NCI-H345 (cell line): ENCODE measurements around the gene SLC35A5.

ENCODE experiments used
- DNase-seq: peaks from one replicate; lab custom pipeline; 2025; lab: John Stamatoyannopoulos, UW

Gene SLC35A5

DNA sequence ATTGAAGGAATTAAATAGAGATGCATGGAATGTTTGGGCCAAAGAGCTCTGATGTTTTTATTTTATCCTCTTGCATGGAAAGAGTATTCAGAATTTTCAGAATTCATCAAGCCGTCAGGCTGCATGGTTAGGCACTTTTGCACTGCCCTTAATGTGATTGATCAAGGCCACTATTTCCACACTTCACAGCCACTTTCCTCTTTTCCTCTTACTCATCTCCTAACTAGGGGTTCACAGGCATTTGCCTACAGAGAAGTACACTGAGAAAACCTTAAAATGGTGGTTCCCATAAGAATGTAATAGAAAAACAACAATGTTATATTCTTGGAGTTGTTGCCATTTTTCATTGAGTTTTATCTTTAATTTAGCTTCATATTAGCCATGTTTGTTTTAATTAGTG is 10.9 kb downstream of the SLC35A5 start:
- no peak for DNase-seq

DNA sequence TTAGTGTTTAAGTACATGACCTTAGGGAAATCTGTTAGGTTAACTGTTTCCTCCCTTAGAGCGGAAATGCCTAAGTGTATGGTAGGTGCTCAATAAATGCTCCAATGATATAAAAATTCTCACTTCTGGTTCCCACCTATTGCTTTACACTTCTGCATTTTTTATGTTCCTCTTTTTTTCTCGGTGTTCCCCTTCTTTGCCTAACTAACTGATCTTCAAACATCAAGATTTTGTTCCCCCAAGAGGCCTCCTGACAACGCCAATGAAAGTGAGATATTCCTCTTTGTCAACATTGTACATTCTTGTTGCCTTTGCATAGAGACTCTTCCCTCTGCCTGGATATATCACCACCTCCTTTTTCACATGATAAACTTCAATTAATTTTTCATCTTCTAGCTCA is 17.4 kb downstream of the SLC35A5 start:
- no peak for DNase-seq

DNA sequence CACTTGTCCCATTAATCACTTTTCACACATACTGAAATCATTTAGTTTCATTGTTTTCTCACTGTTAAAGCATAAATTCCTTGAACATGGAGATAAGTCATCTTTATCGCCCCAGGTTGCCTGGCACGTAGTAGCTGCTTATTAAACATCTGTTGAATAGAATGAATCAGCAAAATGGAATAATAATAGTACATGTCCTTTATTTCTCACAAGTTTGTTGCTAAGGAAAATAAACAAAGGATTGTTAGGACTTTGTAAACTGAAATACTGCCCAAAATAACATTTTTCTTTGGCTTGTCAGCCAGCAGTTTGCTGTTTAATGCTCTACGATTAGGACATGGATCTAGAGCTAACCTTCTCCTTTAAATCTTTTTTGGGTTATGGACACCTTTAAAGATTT is 17.9 kb downstream of the SLC35A5 start:
- no peak for DNase-seq

DNA sequence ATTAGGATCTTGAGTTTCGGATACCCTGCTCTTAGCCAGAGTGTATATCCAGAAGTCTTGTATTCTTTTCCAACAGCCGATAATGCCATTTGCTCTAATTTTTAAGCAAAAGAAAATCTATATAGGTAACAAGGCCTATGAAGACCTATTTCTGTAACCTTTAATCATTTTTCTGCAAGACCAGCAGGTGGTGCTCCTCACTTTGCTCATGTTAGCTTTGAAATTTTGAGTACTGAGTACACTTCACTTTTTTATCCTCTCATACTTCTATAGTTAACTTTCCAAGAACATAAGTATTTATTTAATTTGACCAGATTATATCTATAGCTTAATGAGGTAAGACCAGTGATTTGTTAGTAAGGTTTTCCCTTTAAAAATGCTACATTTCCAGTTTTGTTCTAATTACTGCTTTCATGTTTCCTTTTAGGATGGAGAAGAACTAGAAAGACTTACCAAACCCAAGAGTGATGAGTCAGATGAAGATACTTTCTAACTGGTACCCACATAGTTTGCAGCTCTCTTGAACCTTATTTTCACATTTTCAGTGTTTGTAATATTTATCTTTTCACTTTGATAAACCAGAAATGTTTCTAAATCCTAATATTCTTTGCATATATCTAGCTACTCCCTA is 20.5 kb downstream of the SLC35A5 start:
- peak; percentile 2 for DNase-seq

DNA sequence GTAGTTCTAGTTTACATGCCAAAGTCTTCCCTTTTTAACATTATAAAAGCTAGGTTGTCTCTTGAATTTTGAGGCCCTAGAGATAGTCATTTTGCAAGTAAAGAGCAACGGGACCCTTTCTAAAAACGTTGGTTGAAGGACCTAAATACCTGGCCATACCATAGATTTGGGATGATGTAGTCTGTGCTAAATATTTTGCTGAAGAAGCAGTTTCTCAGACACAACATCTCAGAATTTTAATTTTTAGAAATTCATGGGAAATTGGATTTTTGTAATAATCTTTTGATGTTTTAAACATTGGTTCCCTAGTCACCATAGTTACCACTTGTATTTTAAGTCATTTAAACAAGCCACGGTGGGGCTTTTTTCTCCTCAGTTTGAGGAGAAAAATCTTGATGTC is 21.3 kb downstream of the SLC35A5 start:
- no peak for DNase-seq

DNA sequence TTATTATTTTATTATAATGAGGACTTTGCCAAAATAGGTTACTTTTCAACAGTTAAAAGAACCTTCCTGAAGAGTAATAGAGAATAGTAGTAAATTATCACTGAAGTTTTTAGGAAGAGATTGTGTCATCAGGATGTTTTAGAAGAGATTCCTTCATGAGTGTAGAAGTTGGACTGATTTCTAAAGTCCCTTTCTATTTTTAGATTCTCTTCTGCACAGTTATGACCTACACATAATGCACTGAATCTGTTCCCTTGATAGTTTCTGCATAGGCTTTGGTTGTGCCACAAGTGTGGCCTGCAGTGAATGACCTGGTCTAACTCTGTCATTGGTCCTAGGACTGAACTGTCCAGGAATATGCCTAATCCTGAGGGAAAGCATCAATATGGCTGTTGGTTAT is 23.9 kb downstream of the SLC35A5 start:
- DNase-seq: no peak

DNA sequence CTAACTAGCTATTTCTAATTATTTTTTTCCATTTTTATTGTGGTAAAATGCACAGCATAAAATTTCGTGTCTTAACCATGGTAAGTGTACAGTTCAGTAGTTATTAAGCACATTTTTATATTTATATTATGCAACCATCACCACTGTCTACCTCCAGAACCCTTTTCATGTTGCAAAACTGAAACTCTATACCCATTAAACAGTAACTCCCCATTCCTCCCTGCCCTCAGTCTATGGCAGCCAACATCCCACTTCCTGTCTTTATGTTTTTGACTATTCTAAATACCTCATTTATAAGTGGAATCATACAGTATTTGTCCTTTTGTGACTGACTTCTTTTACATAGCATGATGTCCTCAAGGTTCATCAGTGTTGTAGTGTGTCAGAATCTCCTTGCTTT is 25.5 kb downstream of the SLC35A5 start:
- no peak for DNase-seq

DNA sequence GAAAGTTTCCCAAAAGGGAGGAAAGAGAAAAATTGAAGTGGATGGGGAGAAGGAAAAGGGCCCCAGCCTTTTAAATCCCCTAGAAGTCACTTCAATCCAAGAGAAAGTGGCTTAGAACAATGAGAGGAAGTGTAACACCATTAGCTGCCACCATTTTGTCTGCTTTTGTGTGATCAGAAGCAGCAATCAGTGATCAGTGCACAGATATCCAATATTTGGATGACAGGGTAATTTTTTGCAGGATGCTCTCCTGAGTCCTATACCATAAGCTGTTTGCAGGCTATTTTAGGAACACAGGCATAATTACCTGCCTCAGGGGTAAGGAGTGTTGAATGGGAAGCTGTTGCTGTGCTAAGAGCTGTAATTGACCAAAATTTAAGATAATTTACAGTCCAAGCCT is 31.4 kb downstream of the SLC35A5 start:
- no peak for DNase-seq

DNA sequence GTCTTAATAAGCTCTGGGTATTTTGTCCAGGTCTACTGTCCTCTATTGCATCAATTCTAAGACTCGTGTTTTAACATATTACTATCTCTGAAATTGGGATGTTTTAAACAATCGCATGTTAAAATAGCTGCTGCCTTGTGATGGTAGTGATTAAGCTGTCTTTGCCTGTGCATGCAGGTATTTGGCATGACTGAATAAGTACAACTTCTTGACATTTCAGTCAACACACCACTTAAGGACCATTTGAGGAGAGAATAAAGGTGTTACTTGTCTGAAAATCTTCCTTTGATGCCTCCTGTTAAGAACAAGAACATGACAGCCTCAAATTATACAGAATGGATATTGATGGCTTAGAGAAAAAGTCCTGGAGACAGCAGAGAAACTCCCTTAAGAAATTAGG is 33.0 kb downstream of the SLC35A5 start:
- no peak for DNase-seq

DNA sequence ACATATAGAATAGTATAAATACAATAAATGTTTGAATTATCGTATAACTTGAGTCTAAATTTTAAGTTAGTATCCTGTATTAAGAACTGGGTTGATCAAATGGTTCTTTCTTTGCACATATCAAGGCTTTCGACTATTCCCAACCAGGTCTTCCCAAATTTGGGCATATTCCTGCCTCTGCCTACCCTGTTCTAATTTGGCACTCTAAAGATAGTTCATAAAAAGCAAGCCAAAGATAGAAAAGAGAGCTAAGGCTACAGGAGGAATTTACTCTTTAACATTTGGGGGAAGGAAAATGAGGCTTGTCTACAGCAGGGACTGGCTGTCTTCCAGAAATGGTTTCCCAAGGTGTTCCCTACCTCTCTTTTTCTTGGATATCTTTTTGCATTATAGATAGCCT is 36.1 kb downstream of the SLC35A5 start:
- no peak for DNase-seq

DNA sequence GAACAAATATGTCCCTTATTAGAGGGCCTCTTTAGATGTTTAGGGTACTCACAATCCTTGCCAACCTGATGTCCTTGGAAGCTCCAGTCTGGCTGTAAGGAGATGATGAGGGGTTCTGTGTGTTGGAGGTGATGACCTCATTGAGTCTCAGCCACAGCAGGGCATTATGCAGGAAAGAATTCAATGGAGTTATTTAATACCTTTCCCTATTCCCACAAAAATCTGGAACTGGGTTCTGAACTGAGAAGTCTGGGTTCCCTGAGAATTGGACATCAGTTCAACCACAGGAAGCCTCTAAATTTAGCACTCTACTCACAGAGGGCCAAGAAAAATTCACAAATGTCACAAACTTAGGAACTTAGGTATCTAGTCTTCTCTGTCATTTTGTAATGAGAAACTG is 36.9 kb downstream of the SLC35A5 start:
- no peak for DNase-seq

DNA sequence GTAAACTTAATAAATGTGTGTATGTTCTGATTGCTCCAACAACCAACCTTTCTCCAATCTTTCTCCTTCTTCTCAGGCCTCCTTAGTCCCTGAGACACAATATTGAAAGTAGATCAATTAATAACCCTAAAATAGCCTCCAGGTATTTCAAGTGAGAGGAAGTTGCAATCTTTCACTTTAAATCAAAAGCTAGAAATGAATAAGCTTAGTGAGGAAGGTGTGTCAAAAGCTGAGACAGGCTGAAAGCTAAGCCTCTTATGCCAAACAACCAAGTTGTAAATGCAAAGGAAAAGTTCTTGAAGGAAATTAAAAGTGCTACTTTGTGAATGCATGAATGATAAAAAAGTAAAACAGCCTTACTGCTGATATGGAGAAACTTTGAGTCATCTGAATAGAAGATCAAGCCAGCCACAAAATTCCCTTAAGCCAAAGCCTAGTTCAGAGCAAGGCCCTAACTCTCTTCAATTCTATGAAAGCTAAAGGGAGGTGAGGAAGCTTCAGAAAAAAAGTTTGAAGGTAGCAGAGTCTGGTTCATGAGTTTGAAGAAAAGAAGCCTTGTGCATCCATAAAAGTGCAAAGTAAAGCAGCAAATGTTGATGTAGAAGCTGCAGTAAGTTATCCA is 40.5 kb downstream of the SLC35A5 start:
- no peak for DNase-seq

DNA sequence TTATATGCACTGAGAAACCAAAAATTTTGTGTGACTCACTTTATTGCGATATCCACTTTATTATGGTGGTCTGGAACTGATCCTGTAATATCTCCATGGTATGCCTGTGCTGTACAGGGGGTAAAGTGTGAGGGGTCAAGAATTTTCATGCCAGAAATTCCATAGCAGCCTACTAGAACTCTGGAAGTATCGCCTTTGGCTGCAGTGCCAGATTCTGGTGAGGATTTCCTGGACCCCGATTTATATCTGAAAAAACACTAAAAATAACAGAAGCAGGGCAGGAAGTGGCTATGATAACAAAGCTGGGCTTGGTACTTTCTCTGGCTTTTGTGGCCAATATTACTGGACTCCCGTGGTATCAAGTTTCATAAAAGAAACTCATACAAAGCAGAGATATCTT is 42.7 kb downstream of the SLC35A5 start:
- DNase-seq: no peak

DNA sequence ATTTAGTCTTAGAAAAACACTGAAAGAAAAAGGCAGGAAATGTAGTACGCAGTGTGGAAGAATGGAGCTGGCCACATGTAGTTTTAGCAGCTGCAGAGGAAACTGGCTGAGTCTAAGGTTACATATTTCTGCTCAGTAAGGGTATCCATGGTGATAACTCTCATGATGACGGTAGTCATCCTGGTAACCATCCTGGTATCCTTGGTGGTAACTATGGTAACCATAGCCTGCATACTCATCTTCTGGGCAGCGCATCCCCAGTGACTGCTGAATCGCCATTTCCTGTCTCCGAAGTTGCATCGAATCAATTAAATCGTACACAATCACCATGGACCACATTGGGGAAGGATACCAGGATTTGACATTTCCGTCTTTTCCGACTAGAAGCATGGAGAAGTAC is 43.4 kb downstream of the SLC35A5 start:
- no peak for DNase-seq

DNA sequence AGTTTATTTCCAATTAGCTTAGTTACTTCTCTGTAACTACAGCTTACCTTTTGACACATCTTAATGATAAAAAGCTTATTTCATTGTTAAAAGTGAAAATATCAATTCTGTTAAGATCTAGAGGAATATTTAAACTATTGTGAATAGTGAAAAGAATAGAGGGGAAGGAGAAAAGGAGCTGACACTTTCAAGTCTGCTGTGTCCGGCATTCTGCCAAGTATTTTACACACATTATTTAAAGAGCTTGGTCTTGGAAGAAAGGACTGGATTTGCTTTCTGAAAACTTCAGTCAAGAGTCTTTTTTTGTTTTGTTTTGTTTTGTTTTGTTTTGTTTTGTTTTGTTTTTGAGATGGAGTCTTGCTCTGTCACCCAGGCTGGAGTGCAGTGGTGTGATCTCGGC is 44.3 kb downstream of the SLC35A5 start:
- no peak for DNase-seq

DNA sequence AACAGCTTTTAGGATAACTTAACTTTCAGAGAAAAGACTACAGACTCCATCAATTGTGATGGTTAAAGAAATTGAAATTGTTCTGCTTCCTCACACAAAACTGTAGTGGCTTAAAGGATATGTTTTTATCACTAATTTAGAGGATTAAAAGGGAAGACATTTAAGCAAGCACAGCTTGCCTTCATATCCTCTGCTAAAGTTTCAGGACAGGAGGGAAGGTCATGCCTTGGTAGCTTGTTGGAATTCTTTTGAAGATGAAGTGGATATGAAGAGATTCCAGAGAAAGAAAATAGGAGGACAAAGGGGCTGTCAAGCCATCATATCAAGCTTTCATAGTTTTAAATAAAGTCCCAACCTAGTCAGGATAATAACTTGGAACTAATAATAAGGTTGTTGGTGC is 46.0 kb downstream of the SLC35A5 start:
- no peak for DNase-seq

DNA sequence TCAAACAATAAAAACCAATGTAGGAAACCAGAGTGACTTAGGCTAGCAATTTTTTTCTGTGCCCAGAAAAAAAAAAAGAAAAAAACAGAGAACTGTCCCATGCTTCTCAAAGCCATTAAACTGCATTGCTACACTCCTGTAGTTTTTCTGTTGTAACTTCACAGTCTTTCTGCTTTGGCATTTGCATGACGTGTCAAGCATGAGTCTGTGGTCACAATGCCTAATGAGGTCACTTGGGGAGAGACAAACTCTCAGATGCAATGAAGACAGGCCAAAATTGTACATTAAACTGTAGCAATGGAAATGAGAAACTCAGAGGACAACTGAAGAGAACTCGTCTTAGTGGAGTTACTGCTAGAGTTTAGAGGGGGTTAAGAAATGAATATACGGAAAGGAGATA is 48.3 kb downstream of the SLC35A5 start:
- no peak for DNase-seq

DNA sequence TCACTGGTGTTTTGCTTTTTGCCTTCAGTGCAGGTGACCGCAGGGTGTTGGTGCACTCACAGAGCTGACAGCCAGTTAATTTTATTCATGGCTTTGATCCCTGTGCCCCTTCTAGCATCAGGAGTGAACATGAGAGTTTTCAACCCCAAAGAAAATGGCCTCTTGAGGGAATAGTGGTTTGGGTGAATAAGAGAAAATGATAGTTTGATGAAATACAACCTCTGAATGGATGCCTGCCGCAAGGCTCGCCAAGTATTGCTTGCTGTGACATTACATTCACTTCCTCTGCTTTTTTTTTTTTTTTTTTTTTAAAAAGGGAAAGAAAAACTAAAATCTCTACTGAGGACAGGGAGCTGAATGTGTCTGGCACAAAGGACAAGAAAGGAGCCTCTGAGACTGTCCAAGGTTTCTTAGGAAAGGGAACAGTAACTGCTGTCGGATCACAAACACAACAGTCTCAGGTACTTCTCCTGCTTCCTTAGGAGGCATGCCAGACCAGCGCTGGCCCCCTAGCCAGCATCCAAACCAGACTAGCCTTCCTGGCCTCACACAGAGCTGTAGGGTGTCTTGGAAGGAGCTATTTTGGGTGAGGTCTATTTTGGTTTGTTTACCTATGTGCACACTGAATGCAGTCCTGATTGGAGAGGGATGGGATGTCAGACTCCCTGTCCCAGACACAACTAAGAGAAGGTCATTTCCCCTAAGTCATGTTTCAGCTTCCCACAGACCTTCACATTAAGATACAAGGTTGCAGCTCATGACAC is 50.1 kb downstream of the SLC35A5 start:
- no peak for DNase-seq

DNA sequence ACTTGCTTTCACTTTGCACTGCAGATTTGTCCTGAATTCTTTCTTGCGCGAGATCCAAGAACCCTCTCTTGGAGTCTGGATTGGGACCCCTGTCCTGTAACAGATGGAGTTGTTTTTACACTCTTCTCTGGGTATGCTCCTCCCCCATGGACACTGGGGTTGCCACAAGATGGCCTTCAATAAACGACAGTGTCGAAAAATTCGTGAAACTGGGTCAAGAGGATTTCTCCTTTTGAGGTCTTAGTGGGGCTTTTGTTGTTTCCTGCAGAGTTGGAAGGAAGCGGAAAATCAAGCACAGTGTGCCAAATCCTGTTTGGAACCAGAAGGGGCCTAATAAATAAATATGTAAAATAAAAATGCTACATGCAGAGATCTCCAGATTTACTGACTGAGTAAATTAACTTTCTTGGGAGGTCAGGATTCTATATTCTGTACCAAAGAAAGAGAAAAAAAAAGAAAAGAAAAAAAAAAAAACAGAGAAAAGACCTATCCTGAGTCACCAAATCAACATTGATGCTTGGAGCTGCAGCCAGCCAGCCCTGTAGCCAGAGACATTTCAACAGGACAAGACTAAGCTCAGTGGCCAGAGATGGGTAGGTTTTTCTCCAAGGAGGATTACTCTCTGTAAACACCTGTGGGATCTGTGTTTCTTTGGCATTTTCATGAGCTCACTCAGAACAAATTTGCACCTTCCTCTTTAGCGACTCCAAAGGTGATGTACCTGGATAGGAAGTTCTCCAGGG is 54.3 kb downstream of the SLC35A5 start:
- DNase-seq: no peak

DNA sequence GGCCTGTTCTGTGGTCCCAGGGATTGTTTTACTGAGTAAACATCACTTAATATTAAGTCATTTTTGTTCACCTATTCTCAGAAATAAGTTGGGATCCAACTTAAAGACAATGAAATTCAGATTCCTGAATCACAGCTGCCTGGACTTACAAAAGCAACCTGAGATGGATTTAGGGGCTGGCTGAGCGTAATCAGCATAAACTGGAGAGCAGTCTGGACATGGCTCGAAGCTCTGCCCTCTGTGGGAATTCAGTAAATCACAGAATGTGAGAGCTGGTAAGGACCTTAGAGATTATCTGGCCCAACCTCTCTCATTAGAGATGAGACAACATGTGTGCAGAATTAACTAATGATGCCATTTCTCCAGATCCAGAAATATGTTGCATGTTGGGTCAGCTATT is 55.4 kb downstream of the SLC35A5 start:
- DNase-seq: no peak

DNA sequence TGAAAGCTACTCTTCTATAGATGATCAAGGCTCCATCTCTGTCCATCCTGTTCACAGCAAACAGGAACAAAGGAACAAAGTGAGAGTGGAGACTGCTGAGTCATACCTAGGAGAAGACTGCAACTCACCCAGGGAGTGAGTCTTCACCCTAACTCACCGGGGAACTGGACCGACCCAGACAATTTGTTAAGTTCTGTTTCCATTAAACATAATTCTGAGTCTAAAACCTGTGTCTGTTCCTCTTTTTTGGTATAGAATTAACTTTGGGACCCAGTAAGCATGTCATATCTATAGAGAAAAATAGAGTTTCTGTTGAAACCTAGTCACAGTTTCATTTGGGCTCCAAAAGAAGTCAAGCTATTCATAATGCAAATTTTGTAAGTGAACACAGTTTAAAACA is 57.5 kb downstream of the SLC35A5 start:
- DNase-seq: no peak

DNA sequence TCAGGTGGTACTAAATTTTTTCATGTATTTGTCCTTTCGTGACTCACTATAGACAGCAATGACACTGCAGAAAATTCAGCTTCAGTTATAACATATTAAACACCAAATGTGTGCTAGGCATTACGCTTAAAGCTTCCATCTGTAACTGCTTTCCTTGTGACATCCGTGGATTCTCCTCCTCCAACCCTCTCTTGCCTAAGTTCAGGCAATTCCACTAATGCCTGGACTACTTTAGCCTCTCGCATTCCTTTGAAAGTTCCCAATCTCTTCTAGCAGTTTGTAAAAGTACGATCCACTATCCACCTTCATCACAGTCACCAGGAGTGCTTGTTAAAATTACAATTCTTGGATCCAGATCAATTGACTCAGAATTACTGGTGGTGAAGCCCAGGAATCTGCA is 61.4 kb downstream of the SLC35A5 start:
- no peak for DNase-seq

DNA sequence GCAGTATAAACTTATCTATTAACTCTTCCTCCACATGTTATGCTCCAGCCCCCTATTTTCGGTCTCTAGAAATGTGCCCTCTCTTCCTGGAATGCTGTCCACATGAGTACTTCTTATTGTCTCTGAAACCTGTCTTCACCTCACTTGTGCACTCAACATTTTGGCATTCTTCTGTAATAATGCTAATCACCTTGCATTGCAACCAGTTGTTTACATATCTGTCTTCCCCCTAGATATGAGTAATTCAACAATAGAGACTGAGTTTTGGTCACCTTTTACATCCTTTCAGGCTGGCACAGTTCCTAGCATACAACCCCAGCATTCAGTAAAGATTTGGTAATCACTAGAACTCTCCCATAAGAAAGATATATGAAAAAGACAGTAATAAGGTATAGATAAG is 61.9 kb downstream of the SLC35A5 start:
- DNase-seq: no peak
